ENCODE results near the gene OR6N2. TPM values are rescaled to one million over a fixed set of nuclear protein-coding genes. Genes with fewer than 3 reads are reported as not detected.

The OR6N2 gene, protein sequence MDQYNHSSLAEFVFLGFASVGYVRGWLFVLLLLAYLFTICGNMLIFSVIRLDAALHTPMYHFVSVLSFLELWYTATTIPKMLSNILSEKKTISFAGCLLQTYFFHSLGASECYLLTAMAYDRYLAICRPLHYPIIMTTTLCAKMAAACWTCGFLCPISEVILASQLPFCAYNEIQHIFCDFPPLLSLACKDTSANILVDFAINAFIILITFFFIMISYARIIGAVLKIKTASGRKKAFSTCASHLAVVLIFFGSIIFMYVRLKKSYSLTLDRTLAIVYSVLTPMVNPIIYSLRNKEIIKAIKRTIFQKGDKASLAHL
- not detected for total RNA-seq
- long read RNA-seq = 0 reads

DNA sequence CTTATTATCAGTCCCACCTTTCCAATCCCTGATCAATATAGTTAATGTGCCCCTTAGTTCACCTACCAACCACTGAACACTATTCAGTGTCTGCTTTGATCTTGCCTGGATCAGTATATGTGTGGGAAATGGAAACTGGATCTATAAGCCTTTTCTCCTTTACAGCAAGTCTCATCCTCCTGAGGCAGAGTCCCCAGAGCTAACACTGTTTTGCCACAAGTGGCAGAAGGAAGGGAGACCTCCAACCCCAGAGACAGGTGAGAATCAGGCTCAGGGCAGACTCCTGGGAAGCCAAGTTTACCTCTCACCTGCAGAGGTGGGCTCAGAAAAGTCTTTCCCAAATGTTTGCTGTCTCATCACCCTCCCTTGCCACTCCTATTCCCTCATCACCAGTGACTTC is at the start of gene OR6N2:
Gene OR6N2 (minus strand): TSS at position 101 of the 400 bp plus-strand sequence. CDS start 3,569 bp downstream, outside the sequence.
- intact Hi-C loops (cut with DNase I) = no loop called here
- no peak for ATAC-seq
- DNase-seq (ENCODE audit: missing footprints) = no peak

DNA sequence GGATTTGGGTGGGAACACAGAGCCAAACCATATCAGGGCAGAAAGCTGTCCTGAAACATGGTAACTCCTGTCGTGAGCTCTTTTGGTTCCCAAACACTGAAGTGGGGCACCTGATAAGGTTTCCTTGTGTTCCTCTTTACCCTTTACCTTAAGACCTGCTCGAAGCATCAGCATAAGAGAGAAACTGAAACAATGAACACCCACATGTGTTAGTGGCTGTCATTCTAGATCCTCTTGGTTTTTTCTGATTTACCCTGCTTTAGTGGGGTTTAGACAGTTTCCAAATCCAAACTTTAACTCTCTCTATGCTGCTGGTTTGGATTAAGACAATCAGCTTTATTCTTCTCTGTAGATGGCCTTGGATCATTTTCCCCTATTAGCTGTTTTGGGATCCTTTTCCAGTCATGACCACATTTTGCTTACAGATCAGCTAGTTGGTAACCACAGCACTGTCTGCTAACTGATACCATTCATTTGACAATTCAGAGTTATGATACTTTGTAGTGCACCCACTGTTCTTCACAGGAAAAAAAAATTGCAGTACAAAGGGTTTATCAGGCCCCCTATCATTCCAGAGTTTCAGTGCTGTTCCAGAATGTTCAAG is 49.2 kb upstream of the OR6N2 start:
- ATAC-seq (no peak), DNase-seq (ENCODE audit: missing footprints) (no peak)
- intact Hi-C loops (cut with DNase I) = no loop called here

DNA sequence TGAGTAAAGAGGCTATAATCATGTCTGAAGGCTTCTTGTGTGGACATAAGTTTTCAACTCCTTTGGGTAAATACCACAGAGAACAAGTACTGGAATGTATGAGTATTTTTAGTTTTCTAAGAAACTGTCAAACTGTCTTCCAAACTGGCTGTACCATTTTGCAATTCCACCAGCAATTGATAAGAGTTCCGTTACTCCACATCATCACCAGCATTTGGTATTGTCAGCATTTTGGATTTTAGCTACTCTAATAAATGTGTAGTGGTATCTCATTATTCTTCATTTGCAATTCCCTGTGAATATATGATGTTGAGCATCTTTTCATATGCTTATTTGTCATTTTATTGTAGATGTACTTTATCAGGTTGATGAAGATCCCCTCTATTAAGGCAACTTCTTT is 40.7 kb upstream of the OR6N2 start:
- intact Hi-C loops (cut with DNase I) = no loop called here
- no peak for DNase-seq (ENCODE audit: missing footprints)
- ATAC-seq = no peak

DNA sequence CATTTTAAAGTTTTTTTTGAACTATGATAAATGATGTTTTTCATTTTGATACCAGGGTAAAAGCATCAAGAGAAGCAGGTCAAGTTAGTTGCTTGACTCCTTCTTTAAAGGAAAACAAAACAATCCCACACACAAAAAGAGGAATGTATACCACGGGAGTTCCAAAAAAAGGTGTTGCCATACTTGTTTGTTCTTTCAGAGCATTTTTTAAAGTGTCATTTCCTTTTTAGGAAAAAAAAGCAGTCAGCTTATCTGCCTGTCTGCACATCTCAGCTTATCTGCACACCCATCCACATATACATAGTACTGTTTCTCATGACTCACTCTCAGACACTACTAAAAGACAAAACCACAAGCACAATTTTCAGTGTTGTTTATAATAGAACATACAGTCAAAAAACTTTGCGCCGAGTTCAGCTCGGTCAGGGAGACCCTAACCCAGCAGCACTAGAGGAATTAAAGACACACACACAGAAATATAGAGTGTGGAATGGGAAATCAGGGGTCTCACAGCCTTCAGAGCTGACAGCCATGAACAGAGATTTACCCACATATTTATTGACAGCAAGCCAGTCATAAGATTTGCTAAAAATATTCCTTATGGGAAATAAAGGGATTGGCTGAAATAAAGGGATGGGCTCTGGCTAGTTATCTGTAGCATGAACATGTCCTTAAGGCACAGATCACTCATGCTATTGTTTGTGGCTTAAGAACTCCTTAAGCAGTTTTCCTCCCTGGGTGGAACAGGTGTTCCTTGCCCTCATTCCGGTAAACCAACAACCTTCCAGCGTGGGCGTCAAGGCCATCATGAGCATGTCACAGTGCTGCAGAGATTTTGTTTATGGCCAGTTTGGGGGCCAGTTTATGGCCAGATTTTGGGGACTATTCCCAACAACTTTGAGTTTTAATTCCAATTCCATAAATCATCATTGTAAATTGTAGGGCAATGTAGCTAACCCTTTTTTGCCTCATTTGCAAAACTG is 38.7 kb upstream of the OR6N2 start:
- intact Hi-C loops (cut with DNase I) = no loop called here
- no peak for DNase-seq (ENCODE audit: missing footprints)
- ATAC-seq = no peak

DNA sequence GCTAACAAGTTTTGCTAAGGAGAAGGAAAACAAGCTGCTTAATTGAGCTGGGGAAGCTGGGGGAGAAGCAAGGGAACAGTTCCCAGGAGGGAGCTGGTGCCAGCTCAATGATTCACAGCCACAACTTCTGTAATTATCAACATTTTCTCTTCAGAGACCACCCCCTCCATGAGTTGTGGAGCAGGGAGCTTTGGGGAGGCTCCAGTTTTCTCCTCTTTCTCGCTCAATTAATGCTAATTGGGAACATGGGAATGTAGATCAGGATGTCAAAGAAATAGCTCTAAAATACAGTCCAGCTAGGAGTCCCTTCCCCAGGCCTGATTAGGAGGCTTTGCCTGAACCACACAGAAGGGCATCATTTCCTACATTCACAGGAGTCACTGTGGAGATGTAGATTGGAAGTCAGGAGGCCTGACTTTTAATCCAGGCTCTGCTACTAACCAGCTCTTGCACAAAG is 38.0 kb upstream of the OR6N2 start:
- DNase-seq (ENCODE audit: missing footprints) = no peak
- intact Hi-C loops (cut with DNase I) = no loop called here
- no peak for ATAC-seq

DNA sequence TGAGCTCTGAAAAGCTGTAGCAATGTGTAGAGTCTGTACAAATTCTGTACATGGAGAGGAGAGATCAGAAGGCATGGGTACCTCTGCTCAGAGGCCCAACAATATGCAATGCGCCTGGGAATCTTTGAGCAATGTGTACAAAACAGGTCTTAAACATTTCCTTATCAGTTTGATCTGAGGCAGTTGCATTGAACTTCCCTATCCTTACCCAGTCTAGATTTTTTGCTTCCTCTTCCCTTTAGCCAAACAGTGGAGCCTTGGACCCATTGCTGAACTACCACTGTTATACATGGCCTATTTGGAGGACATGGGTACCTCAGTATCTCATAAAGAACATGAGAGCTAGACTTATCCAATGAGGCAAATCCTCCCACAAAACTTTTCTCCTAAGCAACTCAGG is 37.6 kb upstream of the OR6N2 start:
- ATAC-seq (no peak), DNase-seq (ENCODE audit: missing footprints) (no peak)
- intact Hi-C loops (cut with DNase I) = no loop called here

DNA sequence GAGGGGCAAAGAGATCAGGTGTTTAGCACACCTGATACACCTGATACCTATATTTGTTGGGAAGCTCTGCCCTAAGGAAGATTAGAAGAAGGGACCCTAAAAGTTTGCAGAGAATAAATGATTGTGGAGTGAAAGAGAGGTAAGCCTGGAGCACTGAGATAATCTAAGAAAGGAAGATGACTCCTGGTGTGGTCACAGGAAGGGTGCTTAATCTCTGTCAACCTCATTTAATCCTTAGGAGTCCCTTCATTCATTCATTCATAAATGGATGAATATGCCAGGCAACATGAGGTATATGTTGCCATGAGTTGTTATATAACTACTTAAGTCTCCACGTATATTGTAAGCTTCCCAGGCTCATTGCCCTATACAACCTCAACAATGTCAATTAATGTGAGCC is 34.0 kb upstream of the OR6N2 start:
- no peak for ATAC-seq
- intact Hi-C loops (cut with DNase I) = no loop called here
- DNase-seq (ENCODE audit: missing footprints) = no peak

DNA sequence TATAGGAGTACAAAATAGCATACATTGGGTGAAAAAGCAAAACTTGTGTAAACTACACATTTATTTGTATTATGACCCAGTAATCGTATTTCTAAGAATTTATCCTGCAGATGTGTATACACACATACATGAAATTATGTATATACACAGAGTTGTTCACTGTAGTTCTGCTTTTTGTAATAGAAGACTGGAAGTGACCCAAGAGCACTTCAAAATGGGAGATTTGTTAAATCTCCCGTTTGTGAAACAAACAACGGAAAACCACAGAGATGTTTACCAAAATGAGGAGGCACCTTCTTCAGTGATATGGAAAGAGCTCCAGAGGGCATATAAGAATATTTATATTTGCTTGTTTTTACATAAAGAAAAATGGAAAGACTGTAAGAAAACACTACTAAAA is 32.2 kb upstream of the OR6N2 start:
- DNase-seq (ENCODE audit: missing footprints) = no peak
- intact Hi-C loops (cut with DNase I) = no loop called here

DNA sequence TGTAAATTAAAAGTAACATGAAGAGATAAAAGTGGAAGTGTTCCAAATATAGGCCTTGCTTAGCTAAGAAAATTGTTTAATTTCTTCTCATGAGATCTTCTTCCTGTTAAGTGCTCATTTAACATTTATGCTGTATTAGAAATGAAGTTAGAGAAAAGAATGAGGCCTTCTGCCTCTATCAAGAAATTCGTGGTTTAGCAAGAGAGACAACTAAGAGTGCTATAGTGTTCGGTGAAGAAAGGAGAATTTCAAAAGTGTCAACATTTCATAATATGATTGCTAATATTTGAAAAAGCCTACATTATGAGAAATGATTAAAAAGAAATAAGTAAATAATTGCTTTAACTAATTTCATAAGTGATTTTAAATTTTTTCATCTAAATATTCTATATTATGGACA is 31.3 kb upstream of the OR6N2 start:
- intact Hi-C loops (cut with DNase I) = no loop called here
- DNase-seq (ENCODE audit: missing footprints) (no peak), ATAC-seq (no peak)

More for the DNA sequence above, 32.2 kb upstream of the OR6N2 start:
- ATAC-seq = no peak

DNA sequence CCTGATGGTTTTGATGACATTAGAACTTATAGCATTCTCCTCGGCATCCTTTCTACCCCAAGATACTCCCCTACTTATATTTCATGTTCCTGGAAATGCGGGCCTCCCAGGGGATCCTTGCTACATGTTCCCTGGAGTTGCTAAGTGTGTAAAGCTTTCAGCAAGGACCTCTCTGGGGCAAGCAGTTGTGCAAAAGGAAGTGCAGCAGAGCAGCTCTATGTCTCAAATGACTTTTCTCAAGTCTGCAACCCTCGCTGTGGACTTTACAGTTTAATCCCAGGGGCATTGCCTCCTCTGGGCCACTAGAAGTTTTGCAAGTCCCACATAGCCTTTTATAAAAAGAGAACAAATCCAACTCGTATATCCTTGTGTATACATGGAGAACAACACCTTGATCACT is 29.3 kb upstream of the OR6N2 start:
- no peak for ATAC-seq
- intact Hi-C loops (cut with DNase I) = no loop called here
- no peak for DNase-seq (ENCODE audit: missing footprints)

DNA sequence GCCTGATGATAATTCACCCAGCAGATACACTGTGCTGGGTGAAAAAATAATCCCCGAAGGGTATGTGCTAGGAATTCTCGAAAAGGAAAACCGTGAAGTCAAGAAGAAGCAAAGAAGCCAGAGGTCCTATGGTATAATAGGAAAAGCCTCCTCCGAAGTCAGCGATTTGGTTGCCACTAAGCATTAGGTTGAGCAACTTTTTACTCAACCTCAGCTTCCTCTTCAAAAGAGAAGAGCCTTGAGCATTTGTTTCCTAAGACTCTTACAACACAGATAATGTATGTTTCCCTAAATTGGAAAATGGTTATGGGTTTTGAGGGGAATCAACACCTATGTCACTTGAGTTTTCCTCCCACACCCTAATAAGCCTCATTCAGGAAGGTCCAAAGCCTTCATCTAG is 28.9 kb upstream of the OR6N2 start:
- DNase-seq (ENCODE audit: missing footprints) (no peak), ATAC-seq (peak; percentile 54)
- intact Hi-C loops (cut with DNase I) = no loop called here

DNA sequence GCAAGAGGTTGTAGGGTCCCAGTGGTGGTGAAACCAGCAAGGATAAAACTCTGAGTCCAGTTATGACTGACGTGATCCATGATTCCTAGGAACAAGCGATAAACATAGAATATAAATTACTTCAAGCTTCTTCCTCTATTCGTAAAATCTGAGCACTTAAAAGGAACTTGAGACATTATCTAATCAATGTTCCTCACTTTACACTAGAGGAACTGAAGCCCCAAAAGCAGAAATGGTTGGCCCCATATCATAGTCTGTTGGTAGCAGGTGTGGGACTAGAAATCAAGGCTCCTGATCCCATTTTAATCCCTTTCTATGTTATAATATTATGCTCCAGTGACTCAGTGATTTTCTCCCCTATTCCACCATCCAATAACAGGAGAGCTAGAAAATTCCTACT is 28.3 kb upstream of the OR6N2 start:
- no peak for DNase-seq (ENCODE audit: missing footprints)
- intact Hi-C loops (cut with DNase I) = no loop called here
- ATAC-seq = no peak

DNA sequence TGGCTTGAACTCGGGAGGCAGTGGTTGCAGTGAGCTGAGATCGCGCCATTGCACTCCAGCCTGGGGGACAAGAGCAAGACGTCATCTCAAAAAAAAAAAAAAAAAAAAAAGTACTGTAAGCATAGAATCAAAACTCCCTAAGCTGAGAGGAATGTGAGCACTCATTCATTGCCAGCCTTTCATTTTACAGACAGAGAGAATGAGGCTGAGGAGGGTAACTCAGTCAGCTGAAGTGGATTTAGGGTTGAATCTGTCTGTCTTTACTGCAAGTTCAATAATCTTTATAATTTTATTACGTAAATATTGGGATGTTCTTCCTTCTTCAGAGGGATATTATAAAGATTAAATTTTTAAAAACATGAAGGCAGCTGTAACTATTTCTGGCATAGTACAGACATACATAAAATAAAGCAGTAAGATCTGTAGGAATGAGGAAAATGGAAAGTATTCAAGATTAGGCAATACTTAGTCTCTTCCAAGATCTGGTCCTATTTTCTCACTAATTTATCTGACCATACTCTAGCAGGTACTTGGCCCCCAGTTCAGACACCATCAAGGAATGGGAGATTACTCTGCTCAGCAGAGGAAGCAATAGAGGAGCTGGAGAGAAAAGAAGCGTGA is 26.0 kb upstream of the OR6N2 start:
- ATAC-seq = no peak
- intact Hi-C loops (cut with DNase I) = no loop called here
- no peak for DNase-seq (ENCODE audit: missing footprints)

DNA sequence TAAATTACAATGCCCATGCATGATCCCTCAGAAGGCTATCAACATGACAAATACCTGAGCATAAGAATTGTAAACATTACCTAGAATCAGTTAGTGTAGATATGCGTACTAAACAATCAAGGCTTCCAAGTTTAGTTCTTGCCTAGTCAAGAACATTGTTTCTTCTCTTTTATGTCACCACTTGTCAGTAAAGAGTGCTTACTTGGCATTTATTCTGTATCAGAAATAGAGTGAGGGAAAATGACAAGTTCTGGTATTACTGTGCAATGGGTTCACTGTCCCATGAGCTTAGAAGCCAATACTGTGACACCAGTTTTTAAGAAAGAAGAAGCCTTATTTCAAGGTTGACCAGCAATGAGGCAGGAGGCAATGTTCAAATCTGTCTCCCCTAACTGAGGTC is 22.7 kb upstream of the OR6N2 start:
- no peak for ATAC-seq

DNA sequence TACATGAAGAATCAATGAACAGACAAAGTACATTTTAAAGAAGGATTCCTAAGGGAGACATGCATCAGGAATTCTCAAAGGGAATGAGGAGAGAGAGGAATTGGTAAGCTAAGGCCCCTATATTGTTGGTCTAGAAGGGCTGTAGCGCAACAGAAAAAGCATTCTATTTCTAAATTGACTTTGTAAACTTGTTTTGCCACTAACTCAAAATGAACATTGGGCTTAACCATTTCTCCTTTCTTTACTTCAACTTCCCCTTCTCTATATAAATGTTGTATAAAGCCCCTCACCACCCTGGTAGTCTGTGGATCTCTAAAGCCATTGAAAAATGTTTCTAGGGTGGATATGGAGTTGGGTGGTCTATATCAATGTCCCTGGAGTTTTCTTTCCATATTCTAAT is 20.4 kb upstream of the OR6N2 start:
- DNase-seq (ENCODE audit: missing footprints) = no peak
- no peak for ATAC-seq

More for the DNA sequence above, 22.7 kb upstream of the OR6N2 start:
- no peak for DNase-seq (ENCODE audit: missing footprints)
- intact Hi-C loops (cut with DNase I) = no loop called here

DNA sequence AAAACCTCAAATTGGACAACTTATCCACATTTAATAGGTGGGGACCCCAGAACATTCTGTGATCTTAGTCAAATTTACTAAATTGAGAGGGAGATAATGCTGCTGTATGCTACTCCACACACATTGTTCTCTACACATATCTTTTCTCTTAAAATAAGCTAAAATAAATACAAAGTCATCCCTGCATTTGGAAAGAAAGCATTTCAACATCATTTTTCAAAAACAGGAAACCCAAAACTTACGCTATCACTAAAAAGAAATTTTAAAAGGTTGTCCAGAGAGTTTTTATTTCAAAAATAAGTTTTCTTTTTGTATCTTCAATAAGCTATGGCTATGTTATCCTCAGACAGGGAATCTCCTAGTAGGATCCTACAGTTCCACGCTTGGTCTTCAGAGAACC is 19.5 kb upstream of the OR6N2 start:
- intact Hi-C loops (cut with DNase I) = no loop called here
- ATAC-seq = no peak
- no peak for DNase-seq (ENCODE audit: missing footprints)

More for the DNA sequence above, 20.4 kb upstream of the OR6N2 start:
- intact Hi-C loops (cut with DNase I) = no loop called here

DNA sequence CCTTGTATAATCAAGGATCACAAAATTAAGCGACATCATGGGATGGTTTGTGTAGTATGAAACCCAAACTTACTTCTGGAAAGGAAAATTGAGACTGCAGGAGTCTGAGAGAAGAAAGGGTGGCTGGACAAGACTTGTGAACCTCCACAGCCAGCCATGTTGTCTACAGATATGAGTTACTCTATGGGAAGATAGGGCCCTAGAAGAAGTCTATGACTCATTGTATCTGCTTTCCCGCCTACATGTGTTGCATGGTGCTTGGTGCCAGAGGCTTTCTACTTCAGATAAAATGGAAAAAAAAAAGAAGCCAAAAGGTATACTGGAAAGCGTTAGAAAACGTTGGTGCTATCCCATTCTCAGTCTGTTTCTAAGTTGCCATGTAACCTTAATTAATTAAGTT is 18.7 kb upstream of the OR6N2 start:
- no peak for ATAC-seq
- intact Hi-C loops (cut with DNase I) = no loop called here
- no peak for DNase-seq (ENCODE audit: missing footprints)

DNA sequence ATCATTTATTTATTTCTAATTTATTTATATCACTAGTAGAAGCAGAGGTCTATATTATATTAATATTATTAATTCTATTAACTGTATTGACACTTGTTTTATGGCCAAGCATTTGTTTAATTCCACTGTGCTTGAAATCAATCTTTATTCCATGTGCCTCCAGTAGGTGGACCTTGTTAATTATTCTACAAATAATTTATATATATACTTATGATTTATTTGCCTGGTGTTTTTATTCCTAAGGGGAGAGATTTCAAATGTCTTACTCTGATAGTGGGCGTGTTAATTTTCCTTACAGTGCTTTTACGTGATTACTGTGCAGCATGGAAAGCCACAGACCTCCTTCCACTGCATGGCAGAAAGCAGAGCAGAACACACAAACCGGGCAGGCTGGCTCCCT is 17.5 kb upstream of the OR6N2 start:
- intact Hi-C loops (cut with DNase I) = no loop called here
- ATAC-seq = no peak
- no peak for DNase-seq (ENCODE audit: missing footprints)

DNA sequence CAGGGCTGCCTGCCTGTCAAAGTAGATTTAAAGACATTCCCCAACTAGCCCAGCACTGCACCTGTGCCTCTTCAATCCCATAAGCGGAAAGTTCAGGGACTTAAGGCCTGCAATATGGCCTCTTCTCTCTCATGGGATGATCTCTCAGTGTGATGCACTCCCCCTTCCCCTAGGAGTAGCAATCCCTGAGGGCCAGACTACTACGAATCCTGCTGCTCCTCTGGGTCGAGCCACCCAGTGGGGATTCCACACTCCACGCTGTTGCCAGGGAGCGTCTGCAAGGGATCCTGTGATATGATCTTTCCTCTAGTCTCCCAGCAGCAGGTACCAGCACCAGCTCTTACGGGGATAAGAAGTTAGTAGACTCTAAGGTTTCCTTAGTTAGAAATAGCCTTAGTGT is 13.2 kb upstream of the OR6N2 start:
- ATAC-seq = no peak
- DNase-seq (ENCODE audit: missing footprints) = no peak
- intact Hi-C loops (cut with DNase I) = no loop called here
